DMS114 treated with DMSO at 0.1 percent for 48 hours (cell line): ENCODE data around the gene TATDN3.
"Not testable (repeated sequence)": the region's sequence is repeated elsewhere in the genome, so short reads cannot be mapped to it uniquely, and the experiment has no call there.

ENCODE experiments used
- DNase-seq: peaks from one replicate; lab custom pipeline; 2025; ENCODE audit not compliant: unreplicated experiment; lab: John Stamatoyannopoulos, UW

TATDN3 gene

GRCh38 chr1:212791676-212792395, at the start of gene TATDN3, which contains the start of gene NSL1:
Gene TATDN3, plus strand, starts transcription at chr1:212791894. Its CDS starts 28 bp downstream, at chr1:212791922.
Gene NSL1, minus strand, starts transcription at chr1:212791777. Its CDS starts 14 bp downstream, at chr1:212791763.
- DNase-seq, result peak; percentile 79

- DNase-seq, result no peak
These were observed 47.7 kb upstream of the TATDN3 start for GRCh38 chr1:212743901-212744475.

GRCh38 chr1:212745303-212745702, 46.4 kb upstream of the TATDN3 start:
- no peak for DNase-seq

GRCh38 chr1:212746546-212746945, 45.1 kb upstream of the TATDN3 start:
- DNase-seq, result no peak

- DNase-seq, result peak; percentile 33
These were observed 41.7 kb upstream of the TATDN3 start for GRCh38 chr1:212749821-212750535.

- no peak for DNase-seq
These were observed 39.3 kb upstream of the TATDN3 start for GRCh38 chr1:212752252-212752933.

- DNase-seq, result no peak
These were observed 38.7 kb upstream of the TATDN3 start for GRCh38 chr1:212752934-212753497.

- no peak for DNase-seq
These were observed 37.9 kb upstream of the TATDN3 start for GRCh38 chr1:212753749-212754148.

- DNase-seq, result no peak
These were observed 37.5 kb upstream of the TATDN3 start for GRCh38 chr1:212754193-212754592.

- no peak for DNase-seq
These were observed 37.0 kb upstream of the TATDN3 start for GRCh38 chr1:212754680-212755079.

- DNase-seq, result no peak
These were observed 32.0 kb upstream of the TATDN3 start for GRCh38 chr1:212759683-212760082.

GRCh38 chr1:212760126-212760823, 31.4 kb upstream of the TATDN3 start:
- no peak for DNase-seq

- no peak for DNase-seq
These were observed 29.5 kb upstream of the TATDN3 start for GRCh38 chr1:212762234-212762633.

GRCh38 chr1:212762839-212763238, 28.9 kb upstream of the TATDN3 start:
- DNase-seq, result no peak

GRCh38 chr1:212764718-212765281, 26.9 kb upstream of the TATDN3 start:
- not testable (repeated sequence) for DNase-seq

GRCh38 chr1:212766825-212767224, 24.9 kb upstream of the TATDN3 start:
- DNase-seq, result not testable (repeated sequence)

- no peak for DNase-seq
These were observed 22.1 kb upstream of the TATDN3 start for GRCh38 chr1:212769459-212770167.

GRCh38 chr1:212771341-212771740, 20.4 kb upstream of the TATDN3 start:
- DNase-seq, result no peak

GRCh38 chr1:212773011-212773410, 18.7 kb upstream of the TATDN3 start:
- no peak for DNase-seq
